HG03039 (cell line): ENCODE measurements around the gene NFIA.

Experiments used
- ATAC-seq: cut with Tn5 transposase; IDR thresholded peaks from one replicate; pipeline ENCODE4 v1.9.1; 2021; ENCODE audit warnings: mild to moderate bottlenecking, moderate library complexity; ENCODE audit not compliant: unreplicated experiment

Gene NFIA

DNA sequence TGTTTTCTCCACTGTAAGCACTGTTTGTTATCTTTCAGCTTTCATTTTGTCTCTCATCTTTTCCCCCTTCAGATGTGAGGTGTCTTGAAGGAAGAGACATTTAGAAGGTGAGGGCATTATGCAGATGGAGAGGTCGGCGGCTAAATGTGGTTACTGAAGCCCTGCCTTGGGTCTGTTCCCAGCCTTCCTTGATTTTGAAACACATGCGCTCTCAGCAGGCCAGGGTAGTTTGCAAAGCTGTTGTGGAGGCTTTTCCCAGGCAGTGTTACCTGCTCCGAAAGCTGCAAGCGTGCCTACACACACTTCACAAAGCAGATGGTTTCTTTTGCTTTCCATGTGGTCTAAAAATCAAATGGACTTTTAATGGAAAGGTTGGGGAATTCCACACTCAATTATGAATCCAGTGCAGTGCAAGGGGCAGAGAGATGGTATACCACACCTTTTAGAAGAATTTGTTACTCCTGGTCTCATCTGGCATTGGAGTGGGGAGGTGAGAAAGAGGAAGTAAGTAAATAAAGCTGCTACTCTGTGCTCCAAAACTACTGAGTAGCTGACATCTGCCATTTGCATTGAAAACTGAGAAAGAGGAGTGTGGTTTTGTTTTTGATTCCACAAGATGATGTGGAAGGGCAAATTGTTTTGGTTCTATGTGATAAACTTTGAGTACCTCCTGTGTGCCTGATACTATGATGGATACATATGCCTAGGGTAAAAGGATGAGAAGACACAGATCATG is 91.9 kb downstream of the NFIA start:
- ATAC-seq: no peak

DNA sequence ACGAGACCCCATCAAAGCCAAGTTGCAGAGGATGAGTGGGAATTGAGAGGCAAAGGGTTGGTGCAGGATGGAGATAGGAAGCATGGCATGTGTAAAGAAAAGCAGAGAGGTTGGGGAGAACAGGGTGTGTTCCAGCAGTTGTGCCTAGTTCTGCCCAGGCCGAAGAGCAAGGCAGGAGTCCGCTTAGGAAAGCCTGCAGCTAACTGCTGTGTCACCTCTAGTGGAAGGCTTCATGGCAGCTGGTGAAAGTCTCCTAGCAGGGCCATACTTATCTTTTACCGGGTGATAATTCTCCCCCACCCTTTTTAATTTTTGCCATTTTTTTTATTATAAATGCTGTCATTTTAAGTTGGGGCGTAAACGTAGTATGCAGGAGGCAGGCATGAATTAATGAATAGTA is 93.6 kb downstream of the NFIA start:
- no peak for ATAC-seq

DNA sequence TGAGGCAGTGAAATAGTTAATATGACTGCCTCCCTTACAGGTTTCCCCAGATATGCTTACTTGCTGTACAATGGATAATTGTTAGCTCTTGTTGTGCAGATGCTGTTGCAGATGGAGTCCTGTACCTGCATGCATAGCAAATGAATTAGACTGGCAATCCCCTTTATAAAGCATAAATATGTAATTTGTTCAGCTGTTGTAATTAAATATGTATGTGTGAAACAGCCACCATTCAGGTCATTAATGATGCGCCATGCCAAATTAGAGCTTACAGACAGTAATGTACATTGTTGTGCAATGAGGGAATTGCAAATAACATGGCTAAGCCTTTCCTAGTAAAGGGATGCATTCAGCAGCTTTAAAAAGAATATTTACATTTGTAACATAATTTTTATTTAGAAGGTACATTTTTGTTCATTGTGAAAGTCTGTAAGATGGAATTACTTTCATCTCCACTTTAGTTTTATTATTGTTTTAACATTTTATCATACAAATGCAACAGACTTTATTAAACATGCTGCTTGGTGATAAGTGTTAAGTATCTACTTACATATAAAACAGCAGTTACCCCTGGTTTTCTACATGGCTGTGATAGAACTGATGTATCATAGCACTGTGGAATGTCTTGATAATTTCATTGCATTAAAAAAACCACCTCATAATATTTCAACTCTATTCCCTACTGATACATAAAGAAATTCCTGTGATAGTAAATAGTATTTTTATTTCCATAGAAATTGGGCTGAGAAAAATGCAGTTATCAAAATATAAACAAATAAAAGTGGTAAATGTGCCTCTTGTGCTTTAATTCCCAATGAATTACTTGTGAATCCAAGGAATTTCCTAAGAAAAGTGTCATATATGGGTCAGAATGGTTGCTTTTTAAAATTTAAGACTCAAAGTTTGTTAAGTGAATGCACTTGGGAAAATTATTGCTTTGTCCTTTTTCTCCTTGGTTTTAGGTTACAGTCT is 99.0 kb downstream of the NFIA start:
- no peak for ATAC-seq

DNA sequence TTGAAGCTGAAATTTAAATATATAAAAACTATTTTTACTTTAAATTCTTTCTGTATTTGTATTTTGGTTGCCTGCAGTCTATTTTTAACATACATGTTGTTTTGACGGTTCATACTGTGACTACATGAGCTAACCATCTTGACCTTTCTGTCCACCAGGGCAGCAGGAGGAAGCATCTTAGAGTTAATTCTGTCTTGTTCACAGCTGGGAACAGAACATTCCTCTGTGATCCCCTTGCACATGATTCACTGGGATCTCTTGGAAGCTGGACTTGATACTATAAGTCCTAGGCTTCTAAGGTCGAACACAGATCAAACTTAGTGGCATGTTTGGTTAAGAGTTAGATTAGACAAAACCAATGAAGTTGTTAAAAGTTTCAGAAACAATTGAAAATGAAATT is 99.7 kb downstream of the NFIA start:
- ATAC-seq: no peak

DNA sequence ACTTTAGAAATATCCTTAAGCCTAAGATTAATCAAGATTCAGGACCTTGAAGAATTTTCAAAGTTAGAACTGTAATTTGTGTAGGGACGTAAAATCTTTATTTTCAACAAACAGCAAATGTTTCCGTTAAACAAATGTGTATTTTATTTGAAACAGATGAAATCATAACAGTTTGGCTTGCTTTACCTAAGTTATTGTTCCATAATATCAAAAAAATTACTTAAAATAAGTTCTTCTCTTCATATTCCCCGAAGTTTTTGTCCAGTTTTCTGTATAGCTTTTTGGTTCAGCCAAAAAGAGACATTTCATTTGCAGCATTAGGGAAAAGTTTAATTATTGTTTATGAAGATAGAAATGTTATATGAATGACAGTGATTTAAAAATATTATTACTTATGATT is 100.1 kb downstream of the NFIA start:
- no peak for ATAC-seq

DNA sequence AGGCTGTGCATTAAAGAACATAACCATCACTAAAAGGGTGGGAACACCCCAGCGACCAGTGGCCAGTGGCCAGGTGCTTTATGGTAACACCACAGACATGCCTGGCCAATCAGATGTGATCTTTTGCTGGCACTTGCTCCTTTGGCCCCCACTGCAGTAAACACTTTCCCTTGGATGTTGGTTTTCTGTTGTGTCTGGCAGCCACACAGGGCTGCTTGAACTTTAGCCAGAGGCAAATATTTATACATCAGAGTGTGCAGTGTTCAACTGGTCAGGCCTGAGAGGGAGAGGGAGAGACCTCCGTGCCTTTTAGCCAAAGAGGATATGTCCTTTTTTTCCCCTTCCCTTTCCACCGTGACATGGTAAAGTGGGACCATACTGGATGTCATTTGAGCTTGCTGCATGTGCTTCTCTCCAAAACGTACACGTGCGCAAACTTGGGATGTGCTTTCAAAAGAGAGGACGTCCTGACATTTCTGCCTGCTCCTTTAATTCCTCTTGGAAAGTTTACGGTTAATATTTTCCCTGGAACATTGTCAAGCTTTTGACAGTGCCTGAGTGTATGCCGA is 101.2 kb downstream of the NFIA start:
- no peak for ATAC-seq

DNA sequence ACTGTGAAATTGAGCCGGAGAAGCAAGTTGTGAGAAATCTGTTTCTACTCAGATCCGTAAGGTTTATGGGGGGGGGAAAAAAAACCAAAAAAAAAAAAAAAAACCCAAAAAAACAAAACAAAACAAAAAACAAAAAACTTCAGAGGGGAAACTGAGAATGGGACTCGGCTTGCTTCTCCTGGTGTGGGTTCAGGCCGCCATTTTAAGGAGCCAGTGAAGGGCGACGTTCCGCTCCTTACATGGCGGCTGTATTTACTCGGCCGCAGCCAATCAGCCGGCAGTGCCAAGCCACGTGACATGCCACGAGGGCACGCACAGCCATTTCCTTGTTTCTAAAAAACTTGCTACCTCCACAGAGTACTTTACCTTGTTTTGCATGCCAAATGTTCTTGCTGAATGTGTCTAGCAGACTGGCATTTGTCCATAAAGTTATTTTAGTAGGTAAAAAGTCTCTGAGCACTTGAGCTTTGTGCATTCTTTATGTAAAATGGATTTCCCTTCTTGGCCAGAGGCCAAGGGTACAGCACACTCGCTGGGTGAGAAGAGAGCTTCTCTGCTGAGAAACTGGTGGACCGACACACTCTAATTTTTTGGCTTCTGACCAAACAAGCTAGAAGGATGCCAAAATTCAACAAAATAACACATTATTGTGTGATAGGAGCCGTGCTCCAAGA is 101.8 kb downstream of the NFIA start:
- ATAC-seq: no peak

DNA sequence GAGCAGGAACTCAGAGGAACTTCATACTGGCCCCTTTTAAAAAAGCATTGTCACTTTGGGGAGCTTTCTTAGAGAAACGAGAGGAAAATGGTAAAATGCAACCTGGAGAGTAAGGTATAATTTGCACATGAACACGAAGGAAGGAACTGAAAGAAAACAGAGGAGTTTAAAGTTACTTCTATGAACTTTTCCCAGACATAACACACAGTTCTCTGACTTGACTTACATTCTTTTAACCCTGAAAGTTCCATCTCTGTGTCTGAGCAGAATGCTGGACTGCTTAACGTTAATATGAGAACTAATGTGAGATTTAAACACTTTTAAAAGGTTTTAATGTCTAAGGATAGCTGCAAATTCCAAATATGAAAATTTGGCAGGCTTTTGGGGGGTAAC is 102.3 kb downstream of the NFIA start:
- no peak for ATAC-seq

DNA sequence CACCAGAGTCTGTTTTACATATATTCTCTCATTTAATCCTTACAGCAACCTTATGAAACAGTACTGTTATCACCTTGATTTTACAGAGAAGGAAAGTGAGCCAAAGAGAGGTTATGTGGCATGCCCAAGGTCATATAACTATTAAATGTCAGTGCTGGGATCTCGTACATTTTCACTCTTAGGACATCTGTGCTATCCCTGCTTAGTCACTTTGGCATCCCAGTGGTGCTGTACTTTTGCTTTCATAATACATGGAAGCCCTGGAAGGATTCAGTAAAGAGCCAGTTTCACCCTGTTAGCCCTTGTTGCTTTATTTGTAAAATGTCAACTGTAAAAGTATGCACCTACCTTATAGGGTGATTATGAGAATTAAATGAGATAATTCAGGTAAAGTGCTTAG is 104.4 kb downstream of the NFIA start:
- no peak for ATAC-seq

DNA sequence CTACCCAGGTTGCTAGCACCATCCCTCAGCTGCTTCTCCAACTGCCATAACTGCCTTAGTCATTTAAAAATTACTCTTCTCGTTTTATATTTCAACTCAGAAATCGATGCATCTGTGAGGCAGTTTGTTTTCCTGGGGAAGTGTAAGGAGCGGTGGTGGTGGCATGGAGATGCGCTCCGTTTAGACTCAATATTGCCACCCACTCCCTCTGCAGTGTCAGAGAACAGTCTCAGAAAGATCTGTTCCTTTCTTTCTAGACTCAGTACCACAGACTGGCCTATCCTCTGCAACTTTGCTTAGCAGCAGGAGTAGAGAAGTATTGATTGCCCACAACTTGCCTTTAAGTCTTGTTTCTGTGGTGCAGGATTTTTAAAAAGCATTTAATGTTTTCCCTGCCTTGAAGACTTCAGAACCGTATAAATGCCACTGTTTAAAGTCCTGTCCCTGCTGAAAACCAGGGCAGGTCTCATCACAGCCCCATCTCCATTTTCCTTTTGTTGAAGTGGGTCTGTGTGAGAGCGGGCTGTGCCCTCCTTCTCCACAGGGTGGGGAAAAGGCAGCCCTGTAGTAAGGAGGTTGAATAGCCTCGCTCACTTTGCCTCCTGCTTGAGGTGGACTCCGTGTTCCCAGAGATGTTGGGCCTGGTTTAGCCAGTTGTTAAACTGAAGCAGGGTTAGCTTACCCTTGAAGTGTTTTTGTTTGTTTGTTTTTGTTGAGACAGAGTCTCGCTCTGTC is 105.2 kb downstream of the NFIA start:
- ATAC-seq: no peak

DNA sequence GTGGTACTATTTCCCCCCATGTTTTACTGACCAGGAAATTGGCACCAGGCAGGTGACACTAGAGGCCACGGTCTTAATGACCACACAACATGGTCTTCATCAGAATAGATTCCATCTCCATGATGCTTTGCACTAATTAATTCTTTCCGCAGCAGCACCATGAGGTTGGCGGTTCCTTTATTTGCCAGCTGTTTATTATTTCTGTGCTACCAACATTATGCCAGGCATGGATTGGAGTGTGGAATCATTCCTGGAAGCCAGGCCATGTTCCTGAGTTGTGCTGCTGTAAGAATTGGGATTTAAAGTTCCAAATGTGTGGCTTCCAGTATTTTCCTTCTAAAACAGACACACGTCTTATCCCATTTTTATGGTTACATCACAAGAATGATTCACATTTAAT is 107.8 kb downstream of the NFIA start:
- no peak for ATAC-seq

DNA sequence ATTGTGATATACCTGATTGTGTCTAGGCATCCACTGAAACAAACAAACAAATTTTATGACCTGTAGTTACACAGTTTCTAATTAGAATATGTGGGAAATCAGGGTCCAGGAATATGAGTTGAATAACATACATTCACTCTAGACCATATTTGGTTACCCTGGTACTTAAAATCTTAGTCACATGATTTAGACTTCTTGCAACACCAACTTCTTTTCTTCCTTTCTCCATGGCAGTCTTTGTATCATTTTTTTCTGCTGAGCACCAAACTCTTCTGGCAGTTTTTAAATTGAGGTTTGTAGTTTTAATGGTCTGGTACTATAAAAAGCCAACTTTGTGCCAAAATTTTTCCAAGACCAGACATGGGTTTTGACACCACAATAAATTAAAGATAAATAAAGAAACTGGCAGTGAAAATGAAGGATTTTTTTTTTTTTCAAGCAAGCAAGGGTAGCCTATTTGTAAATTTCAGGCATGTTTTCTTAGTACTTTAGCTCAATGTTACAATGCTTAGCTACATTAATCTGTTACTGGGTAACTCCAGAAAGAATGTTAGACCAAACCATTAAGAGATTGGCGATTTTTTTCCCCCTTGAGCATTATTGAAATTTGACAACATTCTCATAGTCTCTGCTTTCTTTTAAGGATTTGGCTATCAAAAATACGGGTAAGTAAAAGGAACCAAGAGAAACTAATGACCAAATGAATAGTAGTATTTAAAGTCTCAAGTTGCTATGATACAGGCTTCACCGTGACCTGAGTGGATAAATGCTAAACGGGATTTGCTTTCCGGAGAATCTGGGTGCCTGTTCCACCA is 108.5 kb downstream of the NFIA start:
- no peak for ATAC-seq

DNA sequence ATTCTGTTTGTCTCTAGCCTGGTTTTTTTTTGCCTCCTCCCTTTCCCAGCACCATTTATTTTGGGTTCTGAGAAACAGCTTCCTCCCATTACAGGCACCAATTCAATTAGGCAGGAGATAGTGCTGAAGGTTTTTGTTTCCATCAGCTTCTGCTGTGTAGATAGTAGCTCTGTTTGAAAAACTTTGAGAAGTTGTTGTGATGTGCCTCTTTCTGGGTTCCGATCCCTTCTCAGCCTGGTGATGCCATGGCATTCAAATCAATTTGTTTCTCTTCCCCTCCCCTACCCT is 109.0 kb downstream of the NFIA start:
- ATAC-seq: no peak

DNA sequence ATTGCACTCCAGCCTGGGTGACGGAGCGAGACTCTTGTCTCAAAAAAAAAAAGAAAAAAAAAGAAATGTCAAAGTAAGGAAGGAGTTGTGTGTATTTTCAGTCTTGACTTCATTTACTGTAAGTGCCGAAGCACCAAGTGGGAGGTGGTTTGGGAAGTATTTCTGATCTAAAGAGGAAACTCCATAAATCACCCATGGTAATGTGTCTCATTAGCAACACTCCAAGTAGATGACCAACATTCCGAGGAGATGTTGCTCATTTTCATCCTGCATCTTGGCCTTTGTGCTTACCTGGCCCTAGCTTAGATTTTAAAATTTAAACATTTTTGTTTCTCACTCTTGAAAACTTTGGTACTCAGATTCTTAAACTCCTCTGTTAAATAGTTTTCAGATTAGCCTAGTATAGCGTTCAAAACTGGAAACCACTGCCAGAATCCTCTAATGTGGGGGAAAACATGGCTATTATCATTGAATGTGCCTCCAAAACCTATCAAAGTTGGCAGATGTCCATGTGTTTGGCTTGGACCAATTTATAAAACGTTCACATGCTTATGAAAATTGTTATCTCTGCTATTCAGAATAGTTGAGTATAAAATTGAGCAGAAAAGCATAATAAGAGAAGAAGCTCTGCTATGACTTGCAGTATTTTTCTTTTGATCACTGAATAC is 110.4 kb downstream of the NFIA start:
- no peak for ATAC-seq

DNA sequence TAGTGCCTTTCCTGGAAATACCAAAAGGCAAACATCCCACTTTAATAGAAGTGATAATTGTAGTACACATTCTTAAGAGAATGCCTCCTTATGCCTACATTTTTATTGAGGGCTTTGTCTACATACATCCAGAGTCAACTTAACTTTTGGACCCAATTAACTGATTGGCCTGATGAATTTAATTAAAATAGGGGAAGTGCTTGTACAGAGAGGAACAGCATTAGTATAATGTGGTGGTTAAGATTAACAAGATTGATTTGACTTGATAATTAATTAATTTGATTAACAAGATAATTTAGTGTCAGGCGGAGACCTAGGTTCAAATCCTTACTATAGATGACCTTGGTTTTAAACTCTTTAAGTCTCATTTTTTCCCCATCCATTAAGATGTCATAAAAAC is 111.4 kb downstream of the NFIA start:
- no peak for ATAC-seq

DNA sequence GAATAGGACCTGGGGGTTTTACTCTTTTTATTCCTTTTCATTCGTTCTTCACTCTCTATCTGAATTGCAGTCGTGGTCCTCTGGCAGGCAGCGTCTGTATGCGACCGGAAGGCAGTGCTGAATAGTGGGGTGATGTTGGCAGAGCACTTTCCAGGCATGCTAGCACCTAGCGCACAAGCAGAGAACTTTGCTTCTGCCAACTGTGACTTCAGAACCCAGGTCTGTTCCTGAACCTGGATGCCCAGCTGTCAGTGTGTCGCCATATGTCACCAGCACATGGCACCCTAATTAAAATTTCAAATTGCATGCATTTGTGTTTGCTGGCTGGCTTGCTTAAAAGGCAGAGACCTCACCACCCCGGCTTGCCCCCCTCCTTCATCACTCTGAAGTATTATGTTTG is 116.2 kb downstream of the NFIA start:
- ATAC-seq: no peak

DNA sequence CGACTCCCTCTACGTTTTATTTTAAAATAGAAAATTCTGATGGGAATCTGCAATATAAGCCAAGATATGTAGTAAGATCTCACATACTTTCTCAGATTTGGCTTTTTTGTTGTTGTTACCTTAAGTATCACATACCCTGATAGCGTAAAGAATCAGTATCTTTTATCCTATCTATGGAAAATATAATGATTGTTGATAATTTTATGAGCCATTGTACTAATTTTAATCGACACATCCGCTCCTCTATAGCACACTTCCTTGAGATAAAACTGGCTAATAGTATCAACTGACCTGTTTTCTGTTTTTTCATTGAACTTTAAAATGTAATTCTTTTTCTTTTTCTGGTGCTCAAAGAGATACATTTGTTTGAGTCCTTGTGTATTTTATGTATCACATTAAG is 118.7 kb downstream of the NFIA start:
- no peak for ATAC-seq

DNA sequence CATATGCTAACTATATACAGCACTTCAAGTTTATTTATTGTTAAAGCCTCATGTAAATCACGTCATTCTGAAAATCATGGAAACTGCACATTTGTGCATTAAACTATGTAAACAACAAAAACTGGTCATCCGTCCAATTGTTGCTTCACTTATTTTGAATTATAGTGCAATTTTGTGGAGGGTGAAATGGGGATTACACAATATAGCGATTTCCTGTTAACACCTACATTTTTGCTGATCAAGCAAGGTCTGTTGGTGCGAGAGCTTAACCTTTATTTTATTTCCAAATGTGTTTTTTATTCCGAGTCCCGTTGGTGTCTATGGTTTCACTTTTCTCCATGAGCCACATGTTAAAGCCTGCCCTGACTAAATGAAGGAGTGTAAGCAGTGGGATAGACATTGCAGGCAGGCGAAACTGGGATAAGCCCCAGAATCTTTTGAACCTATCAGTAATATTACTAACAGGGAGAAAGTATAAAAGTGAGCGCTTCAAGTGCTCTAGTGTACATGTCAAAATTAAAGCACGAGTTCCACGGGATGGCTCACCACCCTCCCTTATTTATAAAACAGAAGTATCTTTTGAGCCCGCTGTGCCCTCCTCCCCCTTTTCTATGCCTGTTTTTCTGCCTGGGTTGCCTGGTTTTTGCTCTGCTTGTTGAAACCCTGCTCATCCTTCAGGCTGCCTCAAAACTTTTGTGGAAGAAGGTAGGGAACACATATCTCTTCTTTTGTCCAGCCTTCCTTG is 120.7 kb downstream of the NFIA start:
- no peak for ATAC-seq

DNA sequence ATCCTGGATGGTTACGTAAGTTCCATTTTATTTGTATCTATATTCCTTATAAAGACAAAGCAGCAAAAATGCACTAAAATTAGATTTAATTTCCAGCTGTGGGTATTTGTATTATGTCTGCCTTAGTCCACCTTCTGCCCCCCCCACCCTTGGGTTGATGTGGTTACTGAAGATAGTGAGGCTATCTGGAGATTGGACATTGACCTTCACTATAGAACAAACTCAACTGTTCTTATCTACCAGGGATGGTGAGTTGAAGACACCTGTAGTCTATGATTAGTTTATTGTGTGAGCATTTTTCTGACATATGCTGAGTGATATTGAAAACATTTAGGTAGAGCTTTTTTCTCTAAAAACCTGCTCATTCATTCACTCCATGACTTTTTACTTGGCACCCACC is 122.2 kb downstream of the NFIA start:
- no peak for ATAC-seq
